Measurements from ENCODE around the gene SLC9A1. TPM values are rescaled to one million over a fixed set of nuclear protein-coding genes. Genes with fewer than 3 reads are reported as not detected.
"Not testable (repeated sequence)": the region's sequence is repeated elsewhere in the genome, so short reads cannot be mapped to it uniquely, and the experiment has no call there.

The SLC9A1 gene
- total RNA-seq, 1 donor from 2014 or later = 1.8 TPM

DNA sequence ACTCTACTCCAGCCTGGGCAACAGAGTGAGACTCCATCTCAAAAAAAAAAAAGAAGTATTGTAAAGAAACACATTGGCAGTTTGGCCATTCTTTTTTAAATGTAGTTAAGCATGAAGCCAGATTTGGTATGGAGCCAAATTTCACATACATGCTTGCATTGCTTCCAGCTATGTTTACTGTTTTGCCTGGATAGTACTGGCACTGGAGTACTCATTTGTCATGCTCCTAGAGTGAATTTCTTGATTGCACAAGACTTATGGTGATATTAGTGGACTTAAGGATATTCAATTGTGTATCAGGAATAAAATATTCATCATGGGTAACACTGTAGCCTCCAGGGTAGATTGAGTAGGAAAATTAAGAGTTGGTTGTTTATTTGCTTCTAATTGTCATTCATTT lies 24.5 kb upstream of the SLC9A1 start:
- Mint-ChIP-seq H3K27me3 (ENCODE audit: insufficient read depth, low read depth) (peaks cover 6% of the 10 kb centered on the region), H3K27ac (no peak overlapping the region), H3K4me1 (no peaks in the 10 kb centered on the region), H3K36me3 (no peaks in the 10 kb centered on the region), H3K4me3 (no peak overlapping the region), H3K9me3 (peaks cover 37% of the 10 kb centered on the region)
- H3K4me2 ChIP-seq = no peak overlapping the region
- no peak overlapping the region for H3K4me3 ChIP-seq
- H3K4me1 ChIP-seq = no peaks in the 10 kb centered on the region
- no peak overlapping the region for H3K9ac ChIP-seq
- no peak overlapping the region for H3K27ac ChIP-seq
- no peaks in the 10 kb centered on the region for H3K36me3 ChIP-seq
- DNase-seq (ENCODE audit: low spot score) = no peak
- H3K79me2 ChIP-seq (ENCODE audit: low read depth) = no peaks in the 10 kb centered on the region
- H3K9me3 ChIP-seq (ENCODE audit: low read depth) = peaks cover 27% of the 10 kb centered on the region
- H3F3A ChIP-seq (ENCODE audit: low read depth) = no peaks in the 10 kb centered on the region
- H2AFZ ChIP-seq (replicated peaks) = no peak overlapping the region
- H3K27me3 ChIP-seq = no peaks in the 10 kb centered on the region
- TF ChIP-seq, protein P1, sequence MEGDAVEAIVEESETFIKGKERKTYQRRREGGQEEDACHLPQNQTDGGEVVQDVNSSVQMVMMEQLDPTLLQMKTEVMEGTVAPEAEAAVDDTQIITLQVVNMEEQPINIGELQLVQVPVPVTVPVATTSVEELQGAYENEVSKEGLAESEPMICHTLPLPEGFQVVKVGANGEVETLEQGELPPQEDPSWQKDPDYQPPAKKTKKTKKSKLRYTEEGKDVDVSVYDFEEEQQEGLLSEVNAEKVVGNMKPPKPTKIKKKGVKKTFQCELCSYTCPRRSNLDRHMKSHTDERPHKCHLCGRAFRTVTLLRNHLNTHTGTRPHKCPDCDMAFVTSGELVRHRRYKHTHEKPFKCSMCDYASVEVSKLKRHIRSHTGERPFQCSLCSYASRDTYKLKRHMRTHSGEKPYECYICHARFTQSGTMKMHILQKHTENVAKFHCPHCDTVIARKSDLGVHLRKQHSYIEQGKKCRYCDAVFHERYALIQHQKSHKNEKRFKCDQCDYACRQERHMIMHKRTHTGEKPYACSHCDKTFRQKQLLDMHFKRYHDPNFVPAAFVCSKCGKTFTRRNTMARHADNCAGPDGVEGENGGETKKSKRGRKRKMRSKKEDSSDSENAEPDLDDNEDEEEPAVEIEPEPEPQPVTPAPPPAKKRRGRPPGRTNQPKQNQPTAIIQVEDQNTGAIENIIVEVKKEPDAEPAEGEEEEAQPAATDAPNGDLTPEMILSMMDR (IDR thresholded peaks at IDR 0.05) = no peak
- TF ChIP-seq EZH2phosphoT487 (IDR thresholded peaks at IDR 0.05) = no peak
- TF ChIP-seq EZH2 (IDR thresholded peaks at IDR 0.05) = no peak
- H4K20me1 ChIP-seq (ENCODE audit: low read depth) = no peaks in the 10 kb centered on the region

DNA sequence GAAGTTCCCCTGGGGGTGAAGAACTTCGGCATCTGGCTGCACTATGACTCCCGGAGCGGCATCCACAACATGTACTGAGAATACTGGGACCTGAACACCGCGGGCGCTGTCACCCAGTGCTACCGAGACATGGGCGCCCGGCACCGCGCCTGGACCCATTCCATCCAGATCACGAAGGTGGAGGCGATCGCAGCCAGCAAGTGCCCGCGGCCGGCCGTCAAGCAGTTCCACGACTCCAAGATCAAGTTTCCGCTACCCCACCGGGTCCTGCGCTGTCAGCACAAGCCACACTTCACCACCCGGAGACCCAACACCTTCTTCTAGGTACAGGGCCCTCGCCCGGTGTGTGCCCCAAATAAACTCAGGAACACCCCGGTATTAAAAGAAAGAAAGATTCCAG lies 22.0 kb upstream of the SLC9A1 start:
- H3K4me1 Mint-ChIP-seq = no peaks in the 10 kb centered on the region

DNA sequence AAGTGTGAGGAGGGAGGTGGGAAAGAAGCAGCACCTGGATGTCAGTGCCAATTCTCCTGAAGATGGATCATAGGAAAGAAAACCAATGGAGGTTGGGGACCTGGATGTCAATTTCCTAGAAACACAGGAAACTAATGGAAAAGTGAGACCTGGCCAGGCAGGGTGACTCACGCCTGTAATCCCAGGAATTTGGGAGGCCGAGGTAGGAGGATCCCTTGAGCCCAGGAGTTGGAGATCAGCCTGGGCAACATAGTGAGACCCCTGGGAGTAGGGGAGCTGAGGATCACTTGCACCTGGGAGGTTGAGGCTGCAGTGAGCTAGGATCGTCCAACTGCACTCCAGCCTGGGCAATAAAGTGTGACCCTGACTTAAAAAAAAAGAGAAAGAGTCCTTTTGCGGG lies 21.4 kb upstream of the SLC9A1 start:
- no peak overlapping the region for H3K4me2 ChIP-seq
- H3K79me2 ChIP-seq (ENCODE audit: low read depth) = no peaks in the 10 kb centered on the region
- H3K36me3 ChIP-seq = no peaks in the 10 kb centered on the region
- H3F3A ChIP-seq (ENCODE audit: low read depth) = no peaks in the 10 kb centered on the region
- H3K27ac ChIP-seq = no peak overlapping the region
- TF ChIP-seq EZH2 (IDR thresholded peaks at IDR 0.05) (no peak), EZH2phosphoT487 (IDR thresholded peaks at IDR 0.05) (no peak)
- TF ChIP-seq, protein P1 (IDR thresholded peaks at IDR 0.05) = no peak
- Mint-ChIP-seq H3K9me3 (peaks cover 23% of the 10 kb centered on the region), H3K27ac (no peak overlapping the region), H3K4me1 (no peaks in the 10 kb centered on the region), H3K36me3 (no peaks in the 10 kb centered on the region), H3K27me3 (ENCODE audit: insufficient read depth, low read depth) (peaks cover 5% of the 10 kb centered on the region), H3K4me3 (no peak overlapping the region)
- H3K27me3 ChIP-seq = no peaks in the 10 kb centered on the region
- H3K4me3 ChIP-seq = no peak overlapping the region
- H3K4me1 ChIP-seq = no peaks in the 10 kb centered on the region
- no peak overlapping the region for H3K9ac ChIP-seq
- H3K9me3 ChIP-seq (ENCODE audit: low read depth) = peaks cover 4% of the 10 kb centered on the region
- DNase-seq (ENCODE audit: low spot score) = no peak
- H2AFZ ChIP-seq (replicated peaks) = no peak overlapping the region
- H4K20me1 ChIP-seq (ENCODE audit: low read depth) = no peaks in the 10 kb centered on the region

More for the DNA sequence above, 22.0 kb upstream of the SLC9A1 start:
- Histone ChIP-seq H3K4me2 (no peak overlapping the region), H3K9me3 (ENCODE audit: low read depth) (peaks cover 9% of the 10 kb centered on the region), H3K27me3 (no peaks in the 10 kb centered on the region), H3K79me2 (ENCODE audit: low read depth) (no peaks in the 10 kb centered on the region), H4K20me1 (ENCODE audit: low read depth) (no peaks in the 10 kb centered on the region), H2AFZ (replicated peaks) (no peak overlapping the region), H3K9ac (no peak overlapping the region), H3K4me3 (no peak overlapping the region), H3F3A (ENCODE audit: low read depth) (no peaks in the 10 kb centered on the region), H3K4me1 (no peaks in the 10 kb centered on the region), H3K36me3 (no peaks in the 10 kb centered on the region), H3K27ac (no peak overlapping the region)
- Mint-ChIP-seq H3K27ac (no peak overlapping the region), H3K27me3 (ENCODE audit: insufficient read depth, low read depth) (peaks cover 5% of the 10 kb centered on the region), H3K4me3 (no peak overlapping the region), H3K9me3 (peaks cover 21% of the 10 kb centered on the region), H3K36me3 (no peaks in the 10 kb centered on the region)
- DNase-seq (ENCODE audit: low spot score) = no peak
- TF ChIP-seq EZH2phosphoT487 (IDR thresholded peaks at IDR 0.05) (no peak), EZH2 (IDR thresholded peaks at IDR 0.05) (no peak)
- TF ChIP-seq, protein P1 (IDR thresholded peaks at IDR 0.05) = no peak

DNA sequence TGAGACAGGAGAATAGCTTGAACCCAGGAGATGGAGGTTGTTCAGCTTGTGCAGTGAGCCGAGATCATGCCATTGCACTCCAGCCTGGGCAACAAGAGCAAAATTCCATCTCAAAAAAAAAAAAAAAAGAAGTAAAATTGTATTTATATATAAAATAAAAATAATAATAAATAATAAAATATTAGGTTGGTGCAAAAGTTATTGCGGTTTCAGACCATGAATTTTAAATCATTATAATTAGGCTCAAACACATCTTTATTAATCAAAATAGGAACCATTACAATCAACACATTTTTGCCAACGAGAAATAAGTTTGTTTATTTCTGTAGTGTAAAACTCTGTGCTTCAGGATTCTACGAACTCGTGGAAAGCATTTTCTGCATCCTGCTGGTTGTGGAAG lies 18.1 kb upstream of the SLC9A1 start:
- H3K27ac ChIP-seq; H3K4me3 Mint-ChIP-seq; H2AFZ ChIP-seq (replicated peaks); H3K36me3 Mint-ChIP-seq; H3K4me3 ChIP-seq; H4K20me1 ChIP-seq (ENCODE audit: low read depth); H3K4me1 ChIP-seq; H3K4me2 ChIP-seq; H3K79me2 ChIP-seq (ENCODE audit: low read depth); H3K9ac ChIP-seq; H3K27ac Mint-ChIP-seq; DNase-seq (ENCODE audit: low spot score); H3K27me3 Mint-ChIP-seq (ENCODE audit: insufficient read depth, low read depth); H3F3A ChIP-seq (ENCODE audit: low read depth); H3K9me3 ChIP-seq (ENCODE audit: low read depth); H3K36me3 ChIP-seq; H3K27me3 ChIP-seq; H3K4me1 Mint-ChIP-seq: not testable (repeated sequence)
- peaks cover 10% of the 10 kb centered on the region for H3K9me3 Mint-ChIP-seq

All from neural progenitor cell (in vitro differentiated cells).